H9 (cell line): ENCODE measurements around the gene GSE1. TPM values are rescaled to one million over a fixed set of nuclear protein-coding genes. Genes with fewer than 3 reads are reported as not detected.
A peak's percentile ranks its signal among the peaks of the same experiment; 100 is the strongest.

Source experiments
- DNase-seq: peaks from one replicate; pipeline ENCODE4 v3.0.0-alpha.2; 2017
- H2AFZ ChIP-seq: one replicate; pipeline ENCODE4 v1.6.1; 2013; ENCODE audit warnings: mild to moderate bottlenecking, low read length, control low read depth, moderate library complexity
- H2AK5ac ChIP-seq: 2 replicates; pipeline ENCODE4 v1.6.1; 2013; ENCODE audit warnings: low read length, control low read depth, mixed read lengths; ENCODE audit not compliant: insufficient read length
- H2BK120ac ChIP-seq: one replicate; pipeline ENCODE4 v1.6.1; 2013; ENCODE audit warnings: low read depth, mild to moderate bottlenecking, low read length, control low read depth, inconsistent platforms; ENCODE audit not compliant: poor library complexity, severe bottlenecking
- H2BK12ac ChIP-seq: 2 replicates; pipeline ENCODE4 v1.6.1; 2013; ENCODE audit warnings: low read length, control low read depth, mixed read lengths, low read depth; ENCODE audit not compliant: insufficient read length
- H2BK15ac ChIP-seq: 2 replicates; pipeline ENCODE4 v1.6.1; 2013; ENCODE audit warnings: low read depth, low read length, control low read depth
- H2BK20ac ChIP-seq: one replicate; pipeline ENCODE4 v1.6.1; 2013; ENCODE audit warnings: low read depth, mild to moderate bottlenecking, low read length, control low read depth, inconsistent platforms; ENCODE audit not compliant: poor library complexity, severe bottlenecking
- H2BK5ac ChIP-seq: 2 replicates; pipeline ENCODE4 v1.6.1; 2013; ENCODE audit warnings: low read length, control low read depth, mixed read lengths; ENCODE audit not compliant: insufficient read length
- H3K14ac ChIP-seq: 2 replicates; pipeline ENCODE4 v1.6.1; 2013; ENCODE audit warnings: low read length, control low read depth; ENCODE audit not compliant: insufficient read depth
- H3K18ac ChIP-seq: 2 replicates; pipeline ENCODE4 v1.6.1; 2013; ENCODE audit warnings: low read depth, mild to moderate bottlenecking, mixed read lengths, low read length, control low read depth; ENCODE audit not compliant: insufficient read length
- H3K23ac ChIP-seq: 2 replicates; pipeline ENCODE4 v1.6.1; 2013; ENCODE audit warnings: low read length, control low read depth, mixed read lengths, low read depth; ENCODE audit not compliant: insufficient read length
- H3K23me2 ChIP-seq: 2 replicates; pipeline ENCODE4 v1.6.1; 2013; ENCODE audit warnings: low read depth, mild to moderate bottlenecking, mixed read lengths, low read length, control low read depth; ENCODE audit not compliant: insufficient read length, poor library complexity, severe bottlenecking
- H3K27ac ChIP-seq: 2 replicates; pipeline ENCODE4 v1.5.1; 2013; ENCODE audit warnings: low read length, control low read depth, mixed read lengths, low read depth; ENCODE audit not compliant: insufficient read length
- H3K27me3 ChIP-seq: 2 replicates; pipeline ENCODE4 v1.6.1; 2013; ENCODE audit warnings: low read length, control low read depth, inconsistent platforms; ENCODE audit not compliant: insufficient read depth
- H3K4ac ChIP-seq: 2 replicates; pipeline ENCODE4 v1.6.1; 2013; ENCODE audit warnings: low read depth, mild to moderate bottlenecking, control low read depth, inconsistent platforms, low read length, moderate library complexity
- H3K4me1 ChIP-seq: 2 replicates; pipeline ENCODE4 v1.6.1; 2013; ENCODE audit warnings: low read length, control low read depth, inconsistent platforms; ENCODE audit not compliant: insufficient read depth
- H3K4me2 ChIP-seq: 2 replicates; pipeline ENCODE4 v1.6.1; 2013; ENCODE audit warnings: low read length, control low read depth, mixed read lengths; ENCODE audit not compliant: insufficient read length, insufficient read depth
- H3K56ac ChIP-seq: 2 replicates; pipeline ENCODE4 v1.6.1; 2013; ENCODE audit warnings: low read depth, mild to moderate bottlenecking, mixed read lengths, low read length, control low read depth; ENCODE audit not compliant: insufficient read length
- H3K79me1 ChIP-seq: 2 replicates; pipeline ENCODE4 v1.6.1; 2013; ENCODE audit warnings: low read depth, mild to moderate bottlenecking, moderate library complexity, low read length, control low read depth, inconsistent platforms; ENCODE audit not compliant: insufficient read depth, poor library complexity, severe bottlenecking
- H3K79me2 ChIP-seq: 2 replicates; pipeline ENCODE4 v1.6.1; 2013; ENCODE audit warnings: low read length, control low read depth, inconsistent platforms; ENCODE audit not compliant: insufficient read depth
- H3K9ac ChIP-seq: 2 replicates; pipeline ENCODE4 v1.6.1; 2013; ENCODE audit warnings: low read length, control low read depth, mixed read lengths; ENCODE audit not compliant: insufficient read length; ENCODE audit errors: extremely low read depth
- H3K9me3 ChIP-seq: one replicate; pipeline ENCODE4 v1.6.1; 2013; ENCODE audit warnings: low read depth, low read length, inconsistent platforms; ENCODE audit not compliant: control insufficient read depth
- H3T11ph ChIP-seq: one replicate; pipeline ENCODE4 v1.6.1; 2013; ENCODE audit warnings: mild to moderate bottlenecking, low read length, control low read depth, inconsistent platforms
- H4K20me1 ChIP-seq: one replicate; pipeline ENCODE4 v1.6.1; 2013; ENCODE audit not compliant: control insufficient read depth, insufficient read length, insufficient read depth
- H4K5ac ChIP-seq: 2 replicates; pipeline ENCODE4 v1.6.1; 2013; ENCODE audit warnings: low read depth, mild to moderate bottlenecking, mixed read lengths, low read length, control low read depth; ENCODE audit not compliant: insufficient read length
- H4K8ac ChIP-seq: replicated peaks from 2 replicates; pipeline ENCODE4 v1.6.1; 2013; ENCODE audit warnings: low read length, control low read depth, mixed read lengths, low read depth; ENCODE audit not compliant: insufficient read length
- H4K91ac ChIP-seq: 2 replicates; pipeline ENCODE4 v1.6.1; 2013; ENCODE audit warnings: low read depth, mild to moderate bottlenecking, moderate library complexity, mixed read lengths, low read length, control low read depth; ENCODE audit not compliant: insufficient read length
- H3K27ac Mint-ChIP-seq, 3 experiments: 2 replicates in 2 of 3; 3 replicates in 1 of 3; pipeline ENCODE4 v1.8.0; 2020 to 2021; ENCODE audit warnings: mixed read lengths in 3 of 3, mild to moderate bottlenecking in 1 of 3, moderate library complexity in 1 of 3
- H3K27me3 Mint-ChIP-seq: 2 replicates; pipeline ENCODE4 v1.8.0; 2021; ENCODE audit warnings: low read depth, mild to moderate bottlenecking, moderate library complexity, mixed read lengths
- H3K36me3 Mint-ChIP-seq, 3 experiments: 2 replicates in 2 of 3; 3 replicates in 1 of 3; pipeline ENCODE4 v1.8.0; 2020 to 2021; ENCODE audit warnings: low read depth in 3 of 3, mixed read lengths in 3 of 3; ENCODE audit not compliant: insufficient read depth in 1 of 3
- H3K4me1 Mint-ChIP-seq, 2 experiments: 2 replicates each; pipeline ENCODE4 v1.8.0; 2020; ENCODE audit warnings: mixed read lengths in 2 of 2
- H3K4me3 Mint-ChIP-seq, 2 experiments: 2 replicates in 1 of 2; 3 replicates in 1 of 2; pipeline ENCODE4 v1.8.0; 2020 to 2021; ENCODE audit warnings: mild to moderate bottlenecking in 2 of 2, mixed read lengths in 2 of 2, moderate library complexity in 1 of 2
- H3K9me3 Mint-ChIP-seq, 2 experiments: 2 replicates in 1 of 2; 3 replicates in 1 of 2; pipeline ENCODE4 v1.8.0; 2020; ENCODE audit warnings: mild to moderate bottlenecking in 2 of 2, mixed read lengths in 2 of 2, moderate library complexity in 1 of 2
- CTCF ChIP-seq: fragments of 200-600 bp; sonication (generic); conservative IDR thresholded peaks from 3 replicates; pipeline ENCODE4 v1.8.0; 2021; ENCODE audit warnings: antibody characterized with exemption, mild to moderate bottlenecking
- WGBS: extraction: QIAGEN DNeasy Blood & Tissue Kit; methylation state at CpG from one replicate; pipeline ENCODE4 v1.1.7; 2013; ENCODE audit warnings: missing lambda C conversion rate, low lambda C conversion rate, mixed read lengths; ENCODE audit not compliant: insufficient read length; ENCODE audit errors: extremely low coverage; 5-methylcytosine and 5-hydroxymethylcytosine counted together
- total RNA-seq: library from RNA; stranded (reverse); gene quantifications from 2 replicates; pipeline ENCODE4 v1.2.1, GENCODE V29; 2021

GSE1 gene
- total RNA-seq, 1 experiment from 2014 or later: 125 TPM

- Histone ChIP-seq H2BK12ac (no peak overlapping the region), H2AK5ac (no peak overlapping the region), H3K23me2 (no peaks in the 10 kb centered on the region), H3K9me3 (no peaks in the 10 kb centered on the region), H4K91ac (no peak overlapping the region), H2AFZ (no peak overlapping the region), H3K27me3 (no peaks in the 10 kb centered on the region), H4K20me1 (no peaks in the 10 kb centered on the region), H3K23ac (no peak overlapping the region), H2BK120ac (no peak overlapping the region), H3K4ac (no peak overlapping the region), H3K79me2 (peaks cover 9% of the 10 kb centered on the region; the same call in 1 of the 2 replicates), H3K18ac (no peak overlapping the region), H4K8ac (no peak overlapping the region), H3K14ac (no peak overlapping the region), H2BK5ac (no peak overlapping the region), H3K79me1 (no peaks in the 10 kb centered on the region), H3T11ph (no peak overlapping the region), H2BK15ac (no peak overlapping the region), H4K5ac (no peak overlapping the region), H2BK20ac (no peak overlapping the region), H3K9ac (no peak overlapping the region), H3K56ac (no peak overlapping the region), H3K4me1 (peaks cover 3% of the 10 kb centered on the region; the same call in 1 of the 2 replicates), H3K27ac (no peak overlapping the region), H3K4me2 (no peak overlapping the region)
- Mint-ChIP-seq H3K4me3 (peak overlapping the region; percentile 41 to 42; a peak in 2 of 5 replicates), H3K27ac (peak overlapping the region; percentile 83 to 97 (median 84); a peak in 5 of 7 replicates), H3K4me1 (peaks cover 66 to 73% of the 10 kb centered on the region in 2 experiments), H3K9me3 (peaks cover 8 to 9% of the 10 kb centered on the region in 2 experiments; a peak in 4 of 5 replicates), H3K36me3 (peaks cover 4 to 21% (median 5%) of the 10 kb centered on the region in 3 experiments; a peak in 6 of 7 replicates), H3K27me3 (peaks cover 4% of the 10 kb centered on the region)
- DNase-seq: no peak
- WGBS: no CpG with 5 or more reads among the region's 11 CpGs
- no peak for TF ChIP-seq CTCF
These were observed 44.0 kb upstream of the GSE1 start for GRCh38 chr16:85569039-85569614.
